Measurements from ENCODE around the gene HPS4.
"Not testable (repeated sequence)": the region's sequence is repeated elsewhere in the genome, so short reads cannot be mapped to it uniquely, and the experiment has no call there.

GRCh38 chr22:26438776-26439175, 44.8 kb downstream of the HPS4 start:
- not testable (repeated sequence) for TF ChIP-seq EZH2 (IDR thresholded peaks at IDR 0.05; ENCODE audit: low read depth); CTCF (conservative IDR thresholded peaks at IDR 0.05)

Measured in PC-9 (cell line).